Right lobe of liver (tissue), 6 donors: Measurements from ENCODE around the gene E2F1. TPM values are rescaled to one million over a fixed set of nuclear protein-coding genes. Genes with fewer than 3 reads are reported as not detected.
A peak's percentile ranks its signal among the peaks of the same experiment; 100 is the strongest.

Experiments
- ATAC-seq, 4 donors: fragments of 200-7000 bp; cut with Tn5 transposase; one replicate each; pipeline ENCODE4 v1.9.1; 2020; ENCODE audit warnings: mild to moderate bottlenecking in 4 of 4, moderate library complexity in 4 of 4
- DNase-seq, 3 donors: peaks; one replicate each; pipeline ENCODE4 v3.0.0-alpha.2; 2020
- H3K27ac ChIP-seq, 3 donors: fragments of 200-600 bp; one replicate each; pipeline ENCODE4 v1.8.0; 2022
- H3K27me3 ChIP-seq, 2 donors: fragments of 200-600 bp; one replicate each; pipeline ENCODE4 v1.8.0; 2022
- H3K36me3 ChIP-seq, 4 donors: fragments of 200-600 bp; sonication (generic) in 1 of 4; one replicate each; pipeline versions ENCODE4 v1.5.1 to v1.8.0; 2017 to 2022; ENCODE audit warnings: control low read depth in 1 of 4
- H3K4me1 ChIP-seq, 4 donors: fragments of 200-600 bp; sonication (generic) in 1 of 4; one replicate each; pipeline versions ENCODE4 v1.5.1 to v1.8.0; 2017 to 2022; ENCODE audit warnings: control low read depth in 1 of 4
- H3K4me3 ChIP-seq, 3 donors: fragments of 200-600 bp; one replicate each; pipeline ENCODE4 v1.8.0; 2022
- H3K9me3 ChIP-seq, 4 donors: fragments of 200-600 bp; sonication (generic) in 1 of 4; one replicate each; pipeline versions ENCODE4 v1.5.1 to v1.8.0; 2017 to 2022; ENCODE audit warnings: control low read depth in 1 of 4
- CTCF ChIP-seq, 4 donors: fragments of 200-600 bp in 3 of 4; fragments of 450-650 bp in 1 of 4; IDR thresholded peaks; one replicate each; pipeline versions ENCODE4 v1.5.1 to v1.8.0; 2016 to 2022; ENCODE audit warnings: antibody characterized with exemption in 4 of 4, mild to moderate bottlenecking in 2 of 4
- POLR2A ChIP-seq: fragments of 450-650 bp; IDR thresholded peaks from one replicate; pipeline ENCODE4 v1.6.1; 2017; ENCODE audit warnings: antibody characterized with exemption, mild to moderate bottlenecking
- WGBS: methylation state at CpG from one replicate; pipeline ENCODE4 v1.1.6; 2018; ENCODE audit warnings: low coverage, low lambda C conversion rate; ENCODE audit not compliant: insufficient coverage; ENCODE audit errors: missing lambda C conversion rate; 5-methylcytosine and 5-hydroxymethylcytosine counted together
- intact Hi-C, 2 donors: fragments of 100-400 bp; cut with DNase I; formaldehyde crosslinking; loops; one replicate each; pipeline versions ENCODE4 v1.11.2 to v1.14.1; 2022
- total RNA-seq, 6 experiments: library from RNA; depleted of rRNA in 2 of 6; stranded (reverse); fragments of >200 nt in 2 of 6; fragmentation: NEBNext Ultra II Directional in 3 of 6; extraction: Animal tissue kit (Norgen Biotek cat#: 25700) in 3 of 6; gene quantifications; one replicate each; pipeline versions ENCODE4 v1.1.0 to v1.2.4, GENCODE V29; 2016 to 2023
- donor health status: DM: no; HTN: yes; CAD: no.
- donor health status: DM: no; HTN: no; CAD: no.
- donor health status: DM: no; HTN: no; CAD: no.
- donor health status: DM: no; HTN: yes; CAD: no.
- donor health status: DM: no; HTN: yes; CAD: no.

Gene E2F1
- total RNA-seq, 6 experiments from 2014 or later = 0.24 to 8.8 (median 0.77) TPM

GRCh38 chr20:33696448-33696847 is 10.3 kb upstream of the E2F1 start:
- WGBS = 100% methylated on average over 4 of the region's 4 CpGs
- Histone ChIP-seq H3K9me3 (no peaks in the 10 kb centered on the region), H3K27ac (no peak overlapping the region), H3K4me3 (no peak overlapping the region), H3K36me3 (no peaks in the 10 kb centered on the region), H3K27me3 (no peaks in the 10 kb centered on the region), H3K4me1 (no peaks in the 10 kb centered on the region)
- TF ChIP-seq POLR2A (no peak), CTCF (IDR thresholded peaks at IDR 0.05) (no peak)
- DNase-seq (no peak), ATAC-seq (no peak)
- intact Hi-C loops = no loop called here

GRCh38 chr20:33694639-33695012 is 8.4 kb upstream of the E2F1 start:
- no peak overlapping the region for H3K27ac ChIP-seq
- ATAC-seq = no peak
- intact Hi-C loops = no loop called here

GRCh38 chr20:33693741-33694638 is 7.8 kb upstream of the E2F1 start:
- TF ChIP-seq CTCF (IDR thresholded peaks at IDR 0.05) (no peak), POLR2A (no peak)
- Histone ChIP-seq H3K9me3 (no peaks in the 10 kb centered on the region), H3K4me1 (no peaks in the 10 kb centered on the region), H3K36me3 (no peaks in the 10 kb centered on the region), H3K27ac (no peak overlapping the region), H3K27me3 (no peaks in the 10 kb centered on the region), H3K4me3 (no peak overlapping the region)
- ATAC-seq = peak in 2 of 4 donors; percentile 14 to 27
- 90% methylated on average over 4 of the region's 17 CpGs for WGBS
- DNase-seq = no peak
- intact Hi-C loops = no loop called here

More at GRCh38 chr20:33694639-33695012, 8.4 kb upstream of the E2F1 start:
- TF ChIP-seq CTCF (IDR thresholded peaks at IDR 0.05) (no peak), POLR2A (no peak)
- Histone ChIP-seq H3K36me3 (no peaks in the 10 kb centered on the region), H3K4me1 (no peaks in the 10 kb centered on the region), H3K9me3 (no peaks in the 10 kb centered on the region), H3K27me3 (no peaks in the 10 kb centered on the region), H3K4me3 (no peak overlapping the region)
- WGBS = 75% methylated on average over 4 of the region's 6 CpGs
- no peak for DNase-seq

- TF ChIP-seq POLR2A (no peak), CTCF (IDR thresholded peaks at IDR 0.05) (no peak)
- no peak for ATAC-seq
- Histone ChIP-seq H3K4me1 (no peaks in the 10 kb centered on the region), H3K27ac (no peak overlapping the region), H3K4me3 (no peak overlapping the region), H3K9me3 (no peaks in the 10 kb centered on the region), H3K36me3 (no peaks in the 10 kb centered on the region), H3K27me3 (no peaks in the 10 kb centered on the region)
- no peak for DNase-seq
- intact Hi-C loops = no loop called here
- 85% methylated on average over 4 of the region's 5 CpGs for WGBS
Observed at GRCh38 chr20:33693289-33693688, 7.1 kb upstream of the E2F1 start.
